OCI-LY3 (cell line): ENCODE measurements around the gene B3GLCT.
"Not testable (repeated sequence)": the region's sequence is repeated elsewhere in the genome, so short reads cannot be mapped to it uniquely, and the experiment has no call there.

Experiments used
- EZH2phosphoT487 ChIP-seq: fragments of 200-600 bp; shearing (Covaris generic); IDR thresholded peaks from 2 replicates; pipeline ENCODE4 v1.6.1; 2018; ENCODE audit warnings: antibody characterized with exemption, mixed run types, low read depth
- TF ChIP-seq, protein P1 (sequence below): fragments of 200-600, 300-600 bp; sonication (generic); IDR thresholded peaks from 2 replicates; pipeline ENCODE4 v1.5.1; 2014; ENCODE audit warnings: antibody characterized with exemption, low read length, low read depth

DNA sequence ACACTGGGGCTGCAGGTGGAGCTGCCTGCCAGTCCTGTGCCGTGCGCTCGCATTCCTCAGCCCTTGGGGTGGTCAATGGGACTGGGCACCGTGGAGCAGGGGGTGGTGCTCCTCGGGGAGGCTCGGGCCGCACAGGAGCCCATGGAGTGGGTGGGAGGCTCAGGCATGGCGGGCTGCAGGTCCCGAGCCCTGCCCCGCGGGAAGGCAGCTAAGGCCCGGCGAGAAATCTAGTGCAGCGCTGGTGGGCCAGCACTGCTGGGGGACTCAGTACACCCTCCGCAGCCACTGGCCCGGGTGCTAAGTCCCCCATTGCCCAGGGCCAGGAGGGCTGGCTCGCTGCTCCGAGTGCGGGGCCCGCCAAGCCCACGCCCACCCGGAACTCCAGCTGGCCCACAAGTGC, 139.8 kb downstream of the B3GLCT start:
- TF ChIP-seq, protein P1, sequence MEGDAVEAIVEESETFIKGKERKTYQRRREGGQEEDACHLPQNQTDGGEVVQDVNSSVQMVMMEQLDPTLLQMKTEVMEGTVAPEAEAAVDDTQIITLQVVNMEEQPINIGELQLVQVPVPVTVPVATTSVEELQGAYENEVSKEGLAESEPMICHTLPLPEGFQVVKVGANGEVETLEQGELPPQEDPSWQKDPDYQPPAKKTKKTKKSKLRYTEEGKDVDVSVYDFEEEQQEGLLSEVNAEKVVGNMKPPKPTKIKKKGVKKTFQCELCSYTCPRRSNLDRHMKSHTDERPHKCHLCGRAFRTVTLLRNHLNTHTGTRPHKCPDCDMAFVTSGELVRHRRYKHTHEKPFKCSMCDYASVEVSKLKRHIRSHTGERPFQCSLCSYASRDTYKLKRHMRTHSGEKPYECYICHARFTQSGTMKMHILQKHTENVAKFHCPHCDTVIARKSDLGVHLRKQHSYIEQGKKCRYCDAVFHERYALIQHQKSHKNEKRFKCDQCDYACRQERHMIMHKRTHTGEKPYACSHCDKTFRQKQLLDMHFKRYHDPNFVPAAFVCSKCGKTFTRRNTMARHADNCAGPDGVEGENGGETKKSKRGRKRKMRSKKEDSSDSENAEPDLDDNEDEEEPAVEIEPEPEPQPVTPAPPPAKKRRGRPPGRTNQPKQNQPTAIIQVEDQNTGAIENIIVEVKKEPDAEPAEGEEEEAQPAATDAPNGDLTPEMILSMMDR = not testable (repeated sequence)
- TF ChIP-seq EZH2phosphoT487 = not testable (repeated sequence)
